ENCODE measurements around the gene P2RY10.
"Not testable (repeated sequence)": the region's sequence is repeated elsewhere in the genome, so short reads cannot be mapped to it uniquely, and the experiment has no call there.

The P2RY10 gene

GRCh38 chrX:78945186-78945912 is at the start of gene P2RY10:
Gene P2RY10, plus strand, starts transcription at chrX:78945391. Its CDS starts 15,130 bp downstream, at chrX:78960521.
- peak; percentile 91 for DNase-seq

- DNase-seq, result no peak
Observed at GRCh38 chrX:78922754-78923153, 22.4 kb upstream of the P2RY10 start.

- peak; percentile 57 for DNase-seq
Observed at GRCh38 chrX:78923198-78924015, 21.8 kb upstream of the P2RY10 start.

- DNase-seq, result peak; percentile 49
Observed at GRCh38 chrX:78931814-78932213, 13.4 kb upstream of the P2RY10 start.

- DNase-seq, result no peak
Observed at GRCh38 chrX:78934866-78935265, 10.3 kb upstream of the P2RY10 start.

GRCh38 chrX:78944351-78944750 is 840 bp upstream of the P2RY10 start:
- no peak for DNase-seq

GRCh38 chrX:78946178-78946931 is 1.2 kb downstream of the P2RY10 start:
- DNase-seq, result no peak

- peak; percentile 57 for DNase-seq
Observed at GRCh38 chrX:78950009-78950835, 5.0 kb downstream of the P2RY10 start.

- DNase-seq, result no peak
Observed at GRCh38 chrX:78957049-78957767, 12.0 kb downstream of the P2RY10 start.

- no peak for DNase-seq
Observed at GRCh38 chrX:78957768-78958130, 12.6 kb downstream of the P2RY10 start.

- DNase-seq, result no peak
Observed at GRCh38 chrX:78958419-78959116, 13.4 kb downstream of the P2RY10 start.

- no peak for DNase-seq
Observed at GRCh38 chrX:78960888-78961287, 15.7 kb downstream of the P2RY10 start.

GRCh38 chrX:78964598-78964997 is 19.4 kb downstream of the P2RY10 start:
- no peak for DNase-seq

- peak; percentile 26 for DNase-seq
Observed at GRCh38 chrX:78979789-78980464, 34.7 kb downstream of the P2RY10 start.

GRCh38 chrX:78989349-78989748 is 44.2 kb downstream of the P2RY10 start:
- no peak for DNase-seq

- peak; percentile 52 for DNase-seq
Observed at GRCh38 chrX:78997870-78998558, 52.8 kb downstream of the P2RY10 start.

- DNase-seq, result not testable (repeated sequence)
Observed at GRCh38 chrX:79007540-79007939, 62.3 kb downstream of the P2RY10 start.
